T-helper 2 cell treated with Interferon-gamma antibody and Interleukin-4, amounts not matched to agents 100 ng/mL and 5 ng/mL, for 36 hours (primary cell): ENCODE data around the gene GFRA1. TPM values are rescaled to one million over a fixed set of nuclear protein-coding genes. Genes with fewer than 3 reads are reported as not detected.

Source experiments
- intact Hi-C: fragments of 100-400 bp; cut with micrococcal nuclease; formaldehyde crosslinking; loops from one replicate; pipeline ENCODE4 v1.15.1; 2023
- total RNA-seq: library from RNA; stranded (reverse); gene quantifications from 2 replicates; pipeline ENCODE4 v1.2.3, GENCODE V29; 2022

The GFRA1 gene
- total RNA-seq, 1 donor from 2014 or later, result not detected

DNA sequence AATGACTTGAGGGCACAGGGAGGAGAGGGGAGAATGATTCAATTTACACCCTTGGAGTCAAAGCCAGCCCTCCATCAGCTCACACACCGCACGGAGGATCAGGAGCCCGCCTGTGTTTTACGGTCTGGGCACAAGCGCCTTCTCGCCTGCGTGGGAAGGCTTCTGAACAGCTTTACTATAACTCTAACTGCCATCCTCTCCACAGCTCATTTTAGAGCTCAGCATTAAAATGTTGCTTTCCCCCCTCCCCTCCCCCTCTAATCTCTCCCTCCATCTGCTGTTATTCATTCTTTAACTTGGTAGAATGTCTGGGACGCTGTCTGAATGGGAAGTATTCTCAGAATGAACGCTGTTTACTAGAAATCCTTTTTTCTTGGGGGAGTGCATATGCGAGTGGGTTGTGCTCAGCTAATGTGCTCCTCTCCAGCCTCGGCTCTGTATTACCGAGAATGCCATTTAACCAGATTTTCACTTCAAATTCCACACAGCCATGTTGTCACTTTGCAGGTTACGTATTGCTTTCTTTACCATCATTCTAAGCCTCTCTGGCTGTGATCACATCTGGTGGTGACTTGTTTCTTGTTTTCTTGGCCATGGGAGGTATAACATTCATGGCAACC lies 140.1 kb downstream of the GFRA1 start:
- intact Hi-C loops, result no loop called here

DNA sequence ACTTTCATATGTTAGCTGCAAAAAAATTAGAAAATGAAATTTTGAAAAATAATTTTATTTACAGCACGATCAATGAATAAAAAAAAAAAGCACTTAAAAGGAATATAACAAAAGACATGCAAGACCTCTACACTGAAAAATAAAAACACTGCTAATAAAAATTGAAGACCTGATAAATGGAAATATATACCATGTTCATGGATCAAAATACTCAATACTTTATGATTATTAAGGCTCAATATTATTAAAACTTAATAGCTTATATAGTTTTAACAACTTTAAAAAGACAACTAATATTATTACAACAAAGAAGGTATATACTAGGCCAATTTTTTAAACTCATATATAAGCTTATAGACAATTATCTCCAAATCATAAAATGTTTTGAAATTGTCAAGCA lies 143.0 kb downstream of the GFRA1 start:
- intact Hi-C loops, result no loop called here

DNA sequence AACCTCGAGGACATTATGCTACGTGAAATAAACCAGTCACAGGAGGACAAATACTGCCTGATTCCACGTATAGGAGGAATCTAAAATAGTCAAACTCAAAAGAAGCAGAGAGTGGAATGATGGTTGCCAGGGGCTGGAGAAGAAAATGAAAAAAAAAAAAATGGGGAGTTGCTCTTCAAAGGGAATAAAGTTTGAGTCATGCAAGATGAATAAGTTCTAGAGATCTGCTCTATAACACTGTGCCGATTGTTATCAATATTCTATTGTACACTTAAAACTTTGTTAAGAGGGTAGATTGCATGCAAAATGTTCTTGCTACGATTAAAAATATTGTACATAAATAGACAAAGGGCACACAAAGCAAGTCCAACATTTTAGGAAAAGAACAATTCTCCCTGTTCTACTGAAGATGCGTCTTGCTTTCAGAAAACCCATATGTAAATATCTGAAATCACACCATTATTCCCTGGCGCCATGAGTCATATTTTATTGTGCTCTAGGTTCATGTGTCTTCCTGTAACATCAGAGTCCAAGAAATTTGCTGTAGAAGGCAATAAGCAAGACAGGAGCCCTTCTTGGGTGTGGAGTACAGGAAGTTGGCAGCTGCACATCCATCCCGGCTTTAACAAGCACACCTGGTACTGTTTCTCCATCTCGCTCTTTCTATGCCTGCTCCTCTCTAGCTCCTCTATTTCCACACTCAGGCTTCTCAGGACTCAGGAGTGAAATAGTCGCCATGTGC lies 145.9 kb downstream of the GFRA1 start:
- intact Hi-C loops, result no loop called here

DNA sequence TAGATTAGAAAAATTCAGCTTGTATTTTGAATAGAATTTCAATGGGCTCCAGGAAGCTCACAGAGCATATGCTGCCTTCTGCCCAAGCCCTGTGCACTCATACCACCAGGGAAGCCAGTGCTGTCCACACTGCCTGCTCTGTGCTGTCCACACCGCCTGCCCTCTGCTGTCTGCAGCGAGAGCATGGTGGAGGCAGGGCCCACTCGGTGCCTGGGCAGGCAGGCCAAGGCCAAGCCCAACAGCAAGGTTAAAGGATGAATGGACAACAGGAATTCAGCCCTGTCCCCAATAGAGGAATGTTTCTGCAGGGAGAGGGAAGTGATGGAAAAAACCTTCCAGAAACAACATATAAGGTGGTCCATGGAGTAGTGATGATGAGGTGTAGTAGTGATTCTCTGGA lies 146.8 kb downstream of the GFRA1 start:
- intact Hi-C loops, result no loop called here

DNA sequence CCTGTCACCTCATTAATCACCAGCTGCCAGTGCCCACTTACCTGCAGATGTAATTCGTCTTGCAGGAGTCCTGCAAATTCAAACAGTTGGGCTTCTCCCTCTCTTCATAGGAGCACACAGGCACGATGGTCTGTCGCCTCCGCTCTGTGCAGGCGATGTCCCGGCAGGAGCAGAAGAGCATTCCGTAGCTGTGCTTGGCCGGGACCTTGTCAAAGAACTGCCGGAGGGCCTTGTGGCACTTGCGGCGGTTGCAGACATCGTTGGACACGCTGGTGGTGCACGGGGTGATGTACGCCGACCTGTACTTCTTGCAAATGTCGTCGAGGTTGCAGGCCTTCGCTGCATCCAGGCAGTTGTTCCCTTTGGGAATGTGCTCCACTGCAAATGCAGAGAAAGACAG lies 147.8 kb downstream of the GFRA1 start:
- intact Hi-C loops, result no loop called here

DNA sequence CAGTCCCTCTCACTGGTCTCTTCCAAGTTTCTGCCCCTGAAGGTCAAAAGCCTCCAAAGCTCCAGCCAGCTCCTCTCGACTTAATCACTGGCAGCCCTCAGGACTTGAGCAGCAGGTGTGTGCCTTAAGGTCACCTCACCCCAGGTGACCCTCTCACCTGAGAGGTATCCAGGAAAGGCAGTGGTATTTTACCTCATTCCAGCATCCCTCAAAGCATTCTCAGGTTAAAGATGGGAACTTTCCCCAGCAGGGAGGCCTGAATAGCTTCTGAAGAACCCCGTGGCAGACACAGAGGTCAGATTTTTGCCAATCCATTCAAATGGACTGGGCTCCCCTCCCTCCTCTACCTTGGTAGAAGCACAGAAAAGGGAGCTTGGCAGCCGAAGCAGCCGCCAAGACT lies 148.2 kb downstream of the GFRA1 start:
- intact Hi-C loops, result no loop called here

DNA sequence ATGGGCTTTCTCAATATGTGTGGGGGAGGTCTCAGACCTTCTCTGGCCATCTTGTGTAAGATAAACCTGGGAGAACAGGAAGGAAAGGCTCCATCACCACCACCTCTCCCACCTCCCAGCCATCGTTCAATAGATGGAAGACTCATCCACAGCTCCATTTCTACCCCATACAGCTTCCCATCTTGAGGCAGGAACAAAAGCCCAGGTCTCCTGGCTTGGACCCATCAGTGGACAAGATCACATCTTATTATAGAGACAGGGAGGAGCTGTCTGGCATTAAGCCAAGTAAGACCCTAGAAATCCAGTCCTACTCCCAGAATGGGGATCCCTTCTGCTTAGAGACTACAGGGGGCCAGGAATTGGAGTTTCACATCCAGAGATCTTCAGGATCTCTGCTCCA lies 150.3 kb downstream of the GFRA1 start:
- intact Hi-C loops, result no loop called here

DNA sequence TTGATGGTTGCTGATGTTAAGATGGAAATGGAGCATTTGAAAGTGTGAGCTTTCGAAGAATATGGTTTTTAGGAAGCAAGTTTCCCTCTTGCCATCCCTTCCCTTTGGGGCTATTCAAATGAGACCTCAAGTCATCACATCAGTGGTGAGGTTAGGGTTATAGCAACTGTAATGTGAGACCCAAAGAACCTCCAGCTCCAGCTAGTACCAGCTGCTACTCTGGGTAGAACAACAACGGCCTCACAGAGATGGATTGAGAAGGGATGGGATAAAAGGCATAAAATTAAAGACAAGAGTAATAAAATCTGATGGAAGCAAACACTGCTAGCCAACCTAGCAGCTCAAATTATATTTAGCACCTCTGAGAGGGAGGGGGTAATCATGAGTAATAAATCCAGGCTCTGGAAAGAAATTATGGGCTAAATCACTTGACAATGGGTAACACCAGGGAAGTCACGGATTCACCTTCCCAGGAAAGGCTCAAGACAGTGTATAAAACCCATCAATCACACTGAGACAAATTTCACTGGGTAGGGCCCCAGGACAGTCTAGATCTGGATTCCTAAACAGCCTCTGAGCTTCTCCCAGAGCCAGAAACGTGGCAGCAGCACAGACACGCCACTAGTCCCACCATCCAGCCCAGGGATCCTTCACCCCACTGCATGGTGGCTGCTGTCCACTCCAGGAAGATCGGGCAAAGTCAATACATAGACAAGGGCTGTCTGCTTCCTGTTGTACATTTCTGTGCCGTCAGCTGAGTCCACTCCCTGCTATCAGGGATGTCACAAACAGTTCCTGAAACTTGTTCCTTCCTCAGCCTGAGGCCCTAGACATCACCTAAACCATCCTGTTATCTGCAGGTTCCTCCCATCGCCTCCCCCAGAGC lies 151.1 kb downstream of the GFRA1 start:
- intact Hi-C loops, result no loop called here

DNA sequence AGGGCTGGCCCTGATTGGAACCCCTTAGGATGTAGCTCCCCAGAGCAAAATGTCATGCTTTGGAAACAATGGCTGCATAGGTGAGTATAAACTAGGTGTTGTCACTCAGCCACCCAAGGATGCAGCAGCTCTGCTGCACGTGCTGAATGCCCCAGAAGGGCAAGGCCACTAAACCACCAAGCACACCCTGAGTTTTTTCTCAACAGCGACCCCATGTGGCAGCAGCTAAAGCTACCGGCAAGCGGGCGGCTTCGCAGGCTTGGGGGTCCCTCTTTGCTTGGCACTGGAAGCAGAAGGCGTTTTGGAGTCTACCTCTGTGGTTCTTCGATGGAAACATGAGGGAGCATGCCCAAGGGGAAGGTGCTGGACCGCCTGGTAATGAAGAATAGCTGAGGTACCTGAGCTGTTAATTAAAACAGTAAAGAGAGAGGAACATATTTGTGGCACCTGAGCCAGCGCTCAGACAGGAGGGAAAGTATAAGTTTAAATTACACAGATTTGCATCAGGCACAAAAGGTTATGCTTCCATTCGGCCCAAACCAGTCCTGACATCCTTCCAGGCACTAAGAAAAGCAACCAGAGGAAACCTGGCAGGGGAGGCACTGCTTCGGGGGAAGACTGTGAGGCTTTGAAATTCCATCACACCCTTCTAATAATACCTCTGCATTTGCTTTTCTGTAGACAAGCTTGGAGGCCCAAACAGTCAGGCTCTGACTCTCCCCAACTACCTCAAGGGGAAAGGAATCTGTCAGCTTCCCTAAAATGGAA lies 152.1 kb downstream of the GFRA1 start:
- intact Hi-C loops, result no loop called here

DNA sequence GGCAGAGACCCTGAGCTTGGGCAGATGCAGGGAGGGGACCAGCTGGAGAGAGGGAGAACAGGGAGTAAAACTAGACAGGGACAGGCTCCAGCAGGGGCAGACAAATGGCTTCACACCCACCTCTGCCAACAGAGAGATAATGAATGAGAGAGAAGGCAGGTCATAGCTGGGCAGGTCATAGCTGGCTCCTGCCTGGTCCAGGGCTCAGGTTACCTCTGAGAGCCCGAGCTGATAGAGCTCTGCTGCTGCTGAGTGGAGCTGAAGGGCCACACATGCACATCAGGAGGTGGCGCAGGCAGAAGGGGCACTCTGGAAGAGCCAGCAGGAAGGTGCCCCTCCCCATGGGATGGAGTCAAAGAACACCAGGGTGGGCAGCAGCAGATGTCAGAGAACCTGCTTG lies 154.2 kb downstream of the GFRA1 start:
- intact Hi-C loops, result no loop called here

DNA sequence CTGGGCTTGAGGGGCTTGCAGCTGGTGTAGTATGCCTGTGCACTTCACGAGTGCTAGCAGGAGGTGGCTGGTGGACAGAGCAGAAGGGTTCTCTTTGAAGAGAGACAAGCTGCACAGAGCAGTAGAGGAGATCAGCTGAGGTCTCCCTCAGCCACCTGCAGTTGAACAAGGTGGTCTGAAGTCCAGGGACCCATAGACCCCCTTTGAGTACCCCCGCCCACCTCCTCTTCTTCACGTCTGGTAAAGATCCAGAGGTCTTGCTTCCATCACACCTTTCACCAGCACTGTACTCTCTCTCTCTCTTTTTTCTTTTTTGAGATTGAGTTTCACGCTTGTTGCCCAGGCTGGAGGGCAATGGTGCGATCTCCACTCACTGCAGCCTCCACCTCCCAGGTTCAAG lies 157.2 kb downstream of the GFRA1 start:
- intact Hi-C loops, result no loop called here

DNA sequence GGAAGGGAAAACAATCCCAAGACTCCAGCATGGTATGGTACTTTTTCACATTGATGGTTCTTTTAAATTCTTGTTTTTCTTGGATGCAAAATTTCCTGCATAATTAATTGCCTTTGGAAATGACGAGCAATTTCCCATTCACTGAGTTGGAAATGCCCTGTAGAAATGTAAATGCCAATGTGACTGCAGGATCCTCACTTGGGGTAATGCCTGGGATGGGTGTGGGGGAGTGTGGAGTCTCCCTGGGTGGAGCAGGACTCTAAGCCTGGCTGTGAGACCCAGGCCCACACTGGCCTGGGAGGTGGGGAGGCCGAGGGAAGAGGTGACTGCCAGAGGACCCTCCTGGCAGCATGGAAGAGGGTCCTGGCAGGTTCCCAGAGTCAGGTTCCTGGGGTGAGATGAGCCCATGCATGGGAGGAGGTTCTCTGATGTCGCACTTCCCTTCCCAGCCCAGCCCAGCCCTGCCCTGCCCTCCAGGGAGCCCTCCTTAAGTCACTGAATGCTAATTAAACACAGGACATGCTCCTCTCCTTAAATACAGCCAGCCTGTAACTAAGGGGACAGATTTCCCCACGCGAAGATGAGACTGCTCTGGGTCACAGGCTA lies 157.9 kb downstream of the GFRA1 start:
- intact Hi-C loops, result no loop called here

DNA sequence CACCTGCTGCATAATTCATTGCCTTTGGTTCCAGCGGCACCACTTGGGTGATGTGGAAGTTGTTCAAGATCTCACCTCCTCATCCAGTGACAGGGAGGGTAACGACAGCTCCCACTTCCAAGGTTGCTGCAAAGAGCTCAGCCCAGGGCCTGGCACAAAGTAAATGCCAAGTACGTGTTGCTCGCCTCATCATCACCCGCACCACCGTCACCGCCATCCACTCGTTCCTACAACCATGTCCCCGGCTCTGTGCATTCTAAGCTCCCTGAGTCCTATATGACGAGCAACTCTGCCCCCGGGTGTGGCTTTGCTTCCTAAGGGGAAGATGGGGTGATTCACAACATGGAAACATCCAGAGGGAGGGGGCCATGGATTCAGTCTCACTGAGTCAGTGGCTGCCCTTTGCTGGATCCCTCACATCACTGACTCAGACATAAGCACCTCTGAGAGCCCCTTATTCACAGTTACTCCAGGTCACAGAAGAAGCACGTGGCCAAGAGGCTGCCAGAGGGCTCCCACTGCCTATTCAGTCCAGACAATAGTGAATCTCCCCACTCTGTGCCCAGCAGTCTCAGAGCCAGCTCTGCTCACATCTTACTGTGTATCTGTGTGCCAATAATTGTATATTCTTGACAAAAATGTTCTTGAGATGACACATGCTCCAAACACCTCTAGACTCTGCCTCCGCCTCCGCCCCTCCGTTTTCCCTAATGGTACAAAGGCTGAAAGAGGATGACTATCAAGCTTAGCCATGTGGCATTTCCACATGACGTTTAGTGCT lies 159.1 kb downstream of the GFRA1 start:
- intact Hi-C loops, result no loop called here

DNA sequence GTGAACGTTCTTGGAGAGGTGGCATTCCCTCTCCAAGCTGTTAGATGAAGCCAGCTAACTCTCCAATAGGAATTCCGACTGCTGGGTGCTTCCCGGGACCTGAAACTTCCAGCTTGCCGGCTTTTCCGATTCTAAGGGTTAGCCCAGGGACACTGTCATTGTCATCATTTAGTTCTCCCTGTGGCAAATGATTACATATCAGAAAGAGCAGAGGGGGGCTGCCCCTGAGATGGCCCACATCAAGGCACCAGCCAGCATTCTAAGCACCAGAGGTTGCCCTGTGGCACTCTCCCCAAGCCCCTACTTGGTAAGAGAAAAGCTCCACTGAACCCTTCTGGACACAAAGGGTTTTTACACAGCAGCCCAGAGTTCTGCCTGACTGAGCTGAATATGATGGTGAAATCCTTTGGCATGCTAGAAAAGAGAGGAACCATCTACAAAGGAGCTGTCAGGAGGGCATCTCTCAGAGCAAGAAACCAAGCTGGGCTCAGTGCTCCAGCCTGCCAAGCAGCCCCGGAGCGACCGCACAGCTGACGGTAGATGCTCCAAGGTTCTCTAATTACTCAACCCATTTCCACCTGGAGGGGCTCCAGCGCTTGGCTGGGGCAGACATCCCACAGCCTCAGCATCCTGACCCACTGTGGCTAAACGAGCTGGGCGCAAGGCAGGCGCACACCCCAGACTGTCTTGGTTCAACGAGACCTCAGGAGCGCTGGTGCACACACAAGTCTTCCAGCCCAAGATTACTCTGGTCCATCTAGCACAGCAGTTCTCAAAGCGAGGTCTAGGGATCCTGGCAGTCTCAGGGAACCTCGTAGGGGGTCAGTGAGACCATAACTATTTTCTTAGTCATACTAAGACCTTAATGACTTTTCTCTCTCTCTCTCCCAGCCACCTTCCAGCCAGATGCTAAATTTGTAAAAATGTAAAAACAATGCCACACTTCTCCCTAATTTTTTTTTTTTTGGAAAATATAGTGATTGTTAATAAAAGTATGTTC lies 160.5 kb downstream of the GFRA1 start:
- intact Hi-C loops, result no loop called here

DNA sequence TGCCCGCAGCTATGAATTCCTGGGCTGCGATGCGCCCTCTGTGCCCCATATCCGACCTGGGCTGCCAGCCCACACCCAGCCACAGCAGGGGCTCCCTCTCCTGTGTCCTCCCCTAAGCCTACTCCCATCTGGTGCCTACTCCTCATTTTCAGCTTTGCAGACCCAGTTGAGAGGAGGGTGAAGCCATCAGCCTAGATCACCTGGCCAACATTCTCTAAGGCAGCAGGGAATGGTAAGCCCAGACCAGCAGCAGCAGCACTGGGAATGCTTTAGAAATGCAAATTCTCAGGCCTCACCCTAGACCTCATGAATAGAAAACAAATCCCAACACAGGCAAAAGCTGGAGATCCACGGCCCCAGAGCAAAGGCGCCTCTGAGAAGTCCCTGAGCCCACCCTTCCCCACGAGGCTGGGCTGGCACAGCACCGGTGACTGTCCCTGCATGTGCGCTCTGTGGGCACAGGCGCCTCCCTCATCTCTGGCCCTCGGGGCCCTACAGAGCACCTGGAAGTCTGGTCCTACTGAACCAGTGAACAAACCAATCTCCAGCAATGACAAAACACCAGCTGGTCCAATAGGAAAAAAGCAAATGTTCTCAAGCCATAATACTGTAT lies 161.4 kb downstream of the GFRA1 start:
- intact Hi-C loops, result no loop called here

DNA sequence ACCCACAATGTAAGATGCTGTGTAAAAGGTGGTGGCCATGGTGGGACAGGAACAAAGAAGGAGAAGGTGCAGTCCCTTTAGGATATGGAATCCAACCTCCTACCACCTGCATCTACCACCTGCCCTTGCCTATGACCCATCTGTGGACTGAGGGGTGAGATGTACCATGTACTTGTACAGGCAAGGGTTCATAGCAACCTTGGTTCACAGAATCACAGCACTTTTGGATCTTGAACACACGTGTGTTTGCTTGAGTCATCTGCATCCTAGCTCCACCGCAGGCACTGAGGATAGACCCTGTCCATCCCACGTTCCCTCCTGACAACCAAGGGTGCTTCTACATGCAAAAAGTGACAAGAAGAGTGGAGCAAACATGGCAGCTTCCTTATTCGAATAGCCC lies 162.3 kb downstream of the GFRA1 start:
- intact Hi-C loops, result no loop called here

DNA sequence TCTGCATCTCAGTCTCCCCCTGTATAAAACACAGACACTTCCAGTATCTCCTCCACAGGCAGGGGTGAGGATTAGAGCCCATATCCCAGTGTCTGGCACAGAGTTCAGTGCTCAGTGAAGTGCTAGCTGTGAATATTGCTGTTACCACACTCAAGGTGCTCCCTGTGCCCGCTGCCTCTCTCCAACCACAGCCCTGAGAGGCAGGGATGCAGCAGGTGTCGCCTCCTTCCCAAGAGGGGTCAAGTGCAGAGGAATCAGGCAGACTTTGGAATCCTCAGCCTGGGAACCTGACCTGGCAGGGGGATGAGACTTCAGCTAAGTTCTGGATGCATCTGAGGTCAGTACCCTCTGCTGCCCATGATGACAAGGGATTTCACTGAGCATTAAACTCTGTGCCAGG lies 163.1 kb downstream of the GFRA1 start:
- intact Hi-C loops, result no loop called here

DNA sequence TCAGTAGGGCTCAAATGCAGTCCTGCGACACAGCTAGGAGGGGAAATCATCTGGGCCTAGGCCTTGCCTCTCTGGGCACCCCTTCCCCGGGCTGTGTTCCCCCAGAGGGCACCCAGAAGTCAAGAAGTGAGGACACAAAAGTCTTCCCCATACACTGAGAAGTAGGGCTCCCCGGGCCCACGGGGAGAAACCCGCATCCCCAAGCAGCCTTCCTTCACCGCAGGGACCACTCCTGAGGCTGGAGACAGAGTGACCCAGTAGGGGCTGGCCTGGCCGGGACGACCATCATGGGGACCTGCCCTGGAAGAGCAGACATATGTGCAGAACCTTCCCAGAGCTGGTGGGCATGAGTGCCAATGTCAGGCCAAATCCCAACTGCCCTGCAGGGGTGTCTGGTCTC lies 163.5 kb downstream of the GFRA1 start:
- intact Hi-C loops, result no loop called here

DNA sequence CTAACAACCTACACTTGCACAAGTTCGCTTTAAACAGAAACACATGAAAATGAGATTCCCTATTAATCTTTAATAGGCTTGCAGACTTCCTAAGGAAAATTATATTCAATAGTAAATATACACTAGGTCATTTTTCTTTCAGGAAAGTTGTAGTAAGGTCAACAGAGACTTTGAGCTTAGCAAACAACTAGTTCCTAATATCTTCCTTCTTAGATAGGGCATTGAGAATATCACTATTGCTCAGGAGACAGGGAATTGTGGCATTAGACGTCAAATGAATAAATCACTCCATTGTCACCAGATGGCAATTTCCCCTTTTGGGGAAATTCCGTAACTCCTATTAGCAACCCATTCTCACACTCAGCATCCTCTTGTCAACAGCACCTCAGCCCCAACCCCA lies 164.9 kb downstream of the GFRA1 start:
- intact Hi-C loops, result no loop called here
